Measurements from ENCODE around the gene ADAMTSL2.
A peak's percentile ranks its signal among the peaks of the same experiment; 100 is the strongest.

The ADAMTSL2 gene

DNA sequence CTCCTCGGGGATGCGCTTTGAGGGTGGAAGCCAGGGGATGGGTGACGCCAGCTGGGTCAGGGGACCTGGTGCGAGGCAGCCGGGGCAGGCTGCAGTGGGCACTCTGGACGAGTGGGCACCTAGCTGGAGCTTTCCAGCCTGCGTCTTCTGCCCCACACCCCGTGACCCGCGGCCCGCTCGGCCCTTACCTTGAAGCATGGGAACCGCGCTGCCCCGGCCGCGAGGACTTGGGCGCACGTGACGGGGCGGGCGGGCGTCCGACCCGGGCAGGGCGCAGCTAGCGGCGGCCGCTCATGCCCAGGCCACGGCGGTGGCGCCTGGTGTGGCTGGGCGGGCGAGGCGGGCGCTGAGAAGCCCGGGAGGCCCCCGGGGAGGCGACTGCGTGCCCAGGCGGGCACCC is 74.4 kb downstream of the ADAMTSL2 start:
- no peak for DNase-seq

DNA sequence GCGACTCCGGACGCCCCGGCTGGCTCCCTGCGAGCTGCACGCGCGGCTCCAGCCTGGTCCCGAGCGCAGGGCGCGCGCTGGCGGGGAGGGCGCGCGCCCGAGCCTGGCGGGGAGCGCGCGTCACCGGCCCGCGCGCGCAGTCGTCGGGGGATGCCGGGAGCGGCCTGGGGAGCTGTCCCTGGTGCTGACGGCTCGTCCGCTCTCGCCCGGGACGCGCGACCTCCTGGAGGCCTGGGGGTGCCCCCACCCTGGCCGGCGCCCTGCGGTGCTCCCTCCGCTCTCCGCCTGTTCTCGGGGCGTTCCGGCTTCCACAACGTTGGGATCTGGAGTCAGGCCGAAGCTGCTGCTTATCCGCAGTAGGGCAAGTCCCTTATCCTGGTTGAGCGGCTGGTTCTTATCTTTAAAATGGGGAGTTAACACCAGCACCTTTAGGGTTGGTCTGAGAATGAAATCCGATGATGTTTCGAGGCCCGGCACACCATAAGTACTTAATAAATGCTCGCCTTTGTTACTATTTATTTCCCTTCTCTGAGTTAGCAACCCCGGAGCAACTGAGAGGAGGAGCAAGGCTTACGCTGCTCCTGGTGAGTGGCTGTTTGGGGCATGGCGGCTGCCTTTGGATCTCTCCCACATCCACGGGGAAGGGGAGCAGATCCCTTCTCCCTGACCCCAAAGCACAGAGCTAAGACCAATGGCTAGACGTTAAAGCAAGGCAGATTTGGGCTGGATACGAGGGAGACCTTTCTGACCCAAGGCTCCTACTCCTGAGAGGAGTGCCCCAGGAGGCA is 75.0 kb downstream of the ADAMTSL2 start, which contains the start of gene FAM163B:
Gene FAM163B, minus strand, starts transcription at position 79 of the 788 bp plus-strand sequence. CDS start 29,166 bp downstream, outside the sequence.
- DNase-seq = peak; percentile 83

DNA sequence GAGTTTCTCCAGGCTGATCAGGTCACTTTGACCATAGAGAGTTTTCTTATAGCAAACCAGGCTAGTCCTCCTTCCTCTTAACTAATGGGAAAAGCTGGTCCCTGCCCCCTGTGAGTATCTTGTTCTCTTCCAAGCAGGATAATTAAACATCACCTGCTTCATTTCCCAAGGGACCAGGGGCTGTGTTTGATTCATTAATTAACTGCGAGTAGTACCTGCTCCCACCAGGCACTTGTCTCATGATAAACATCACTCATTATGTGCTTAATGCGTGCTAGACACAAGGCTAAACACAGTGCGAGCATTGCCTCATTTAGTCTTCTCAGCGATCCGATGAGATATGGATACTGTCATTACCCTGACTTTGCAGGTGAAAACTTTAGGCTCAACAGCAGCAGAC is 76.3 kb downstream of the ADAMTSL2 start:
- DNase-seq = no peak

DNA sequence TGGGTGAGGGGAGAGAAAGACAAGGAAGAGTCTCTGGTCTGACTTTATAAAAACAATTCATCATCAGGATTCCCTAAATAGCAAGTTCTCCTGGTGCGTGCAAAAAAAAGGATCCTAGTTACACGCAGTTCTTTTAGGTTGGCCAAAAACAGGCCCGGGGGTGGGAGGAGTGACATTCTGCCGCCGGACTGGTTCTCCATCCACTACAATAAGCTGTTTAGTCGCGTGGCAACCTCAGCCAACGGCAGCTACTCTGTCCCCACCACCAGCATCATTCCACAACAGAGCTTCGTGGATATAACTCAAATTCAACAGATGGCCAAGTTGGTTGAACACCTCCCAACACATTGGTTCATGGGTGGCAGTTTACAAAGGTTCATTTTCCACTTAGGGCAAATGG is 77.5 kb downstream of the ADAMTSL2 start:
- DNase-seq = no peak

DNA sequence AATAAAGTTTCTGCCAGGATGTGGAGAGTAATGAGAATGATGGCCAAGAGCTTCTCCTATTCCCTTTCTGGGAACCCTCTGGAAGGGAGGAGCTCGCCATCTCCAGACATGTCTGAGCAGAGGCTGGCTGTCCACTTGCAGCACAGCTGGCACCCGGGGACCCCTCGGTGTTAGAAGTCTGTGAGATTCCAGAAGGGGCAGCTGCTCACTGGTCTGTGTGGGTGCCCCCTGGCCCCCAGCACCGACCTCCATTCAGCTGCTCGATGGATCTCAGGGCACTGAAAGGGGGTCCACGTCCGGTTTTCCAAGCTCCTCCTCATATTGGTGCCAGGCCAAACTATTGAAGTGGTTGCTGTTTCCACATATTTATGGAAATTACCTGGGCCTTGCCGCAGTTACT is 78.3 kb downstream of the ADAMTSL2 start:
- no peak for DNase-seq

DNA sequence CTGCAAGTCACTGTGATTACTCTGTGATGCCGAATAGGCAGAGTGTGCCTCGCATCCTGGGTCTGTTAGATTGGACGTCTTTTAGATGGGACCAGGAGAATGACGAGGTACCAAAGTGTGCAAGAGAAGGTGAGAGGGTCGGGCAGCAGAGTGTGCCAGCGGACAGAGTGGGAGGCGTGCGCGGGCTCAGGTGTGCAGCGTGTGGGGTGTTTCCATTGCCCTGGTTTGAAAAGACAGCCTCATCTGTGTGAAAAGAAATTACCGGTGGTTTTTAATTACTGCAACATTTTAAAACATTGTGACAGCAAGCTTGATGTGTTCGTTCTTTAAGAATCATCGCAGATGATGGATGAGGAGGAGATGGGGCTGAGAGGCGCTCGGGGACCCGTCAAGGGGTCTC is 78.9 kb downstream of the ADAMTSL2 start:
- no peak for DNase-seq

DNA sequence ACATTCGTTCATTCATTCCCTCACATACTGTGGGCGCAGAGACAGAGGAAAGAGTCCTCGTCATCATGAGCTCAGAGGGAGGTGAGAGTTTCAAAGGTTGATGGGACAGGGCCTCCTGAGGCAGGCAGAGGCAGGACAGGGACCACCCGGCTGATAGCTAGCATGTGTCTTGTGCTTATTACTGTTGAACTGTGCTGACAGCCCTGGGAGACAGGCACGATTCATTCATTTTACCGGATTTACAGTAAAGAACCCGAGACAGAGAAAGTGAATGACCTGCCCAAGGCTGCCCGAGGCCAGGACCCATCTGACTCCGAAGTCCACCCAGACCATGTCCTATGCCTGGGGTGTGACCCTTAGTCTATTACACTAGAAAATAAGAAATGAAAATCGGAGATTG is 79.6 kb downstream of the ADAMTSL2 start:
- no peak for DNase-seq

DNA sequence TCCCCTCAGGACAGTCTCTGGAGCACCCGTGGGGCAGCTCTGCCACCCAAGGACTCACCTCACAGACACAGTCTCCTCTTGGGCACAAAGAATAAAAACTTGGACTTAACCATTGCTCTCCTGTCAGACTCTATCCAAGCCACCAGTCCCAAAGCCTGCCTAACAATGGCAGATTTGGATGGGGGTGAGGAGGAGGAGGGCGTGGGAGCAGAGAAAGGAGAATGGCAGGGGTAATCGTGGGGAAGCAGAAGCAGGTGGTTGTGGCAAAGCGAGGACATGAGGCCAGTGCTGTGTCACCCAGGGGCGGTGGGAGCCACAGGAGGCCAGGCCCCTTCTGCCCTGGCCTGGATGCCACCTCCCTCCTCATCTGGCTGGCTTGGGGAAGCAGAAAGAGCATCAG is 80.2 kb downstream of the ADAMTSL2 start:
- DNase-seq = no peak

DNA sequence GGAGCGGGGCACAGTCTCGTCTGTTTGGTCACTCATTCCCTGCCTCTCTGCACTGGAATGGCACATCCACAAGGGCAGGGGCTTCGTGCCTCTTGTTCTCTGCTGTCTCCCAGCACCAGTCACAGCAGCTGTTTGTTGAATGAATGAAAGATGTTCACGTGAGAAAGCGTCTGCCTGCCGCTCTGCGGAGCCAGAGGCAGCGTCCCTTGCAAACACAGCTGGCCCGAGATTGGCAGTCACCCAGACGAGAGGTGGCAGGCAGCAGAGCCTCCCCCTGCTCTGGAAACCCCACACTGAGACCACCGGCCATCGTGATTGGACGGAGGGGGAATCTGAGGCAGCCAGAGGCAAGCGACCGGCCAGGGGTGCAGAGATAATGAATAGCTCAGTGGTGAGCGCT is 80.7 kb downstream of the ADAMTSL2 start:
- DNase-seq = no peak

DNA sequence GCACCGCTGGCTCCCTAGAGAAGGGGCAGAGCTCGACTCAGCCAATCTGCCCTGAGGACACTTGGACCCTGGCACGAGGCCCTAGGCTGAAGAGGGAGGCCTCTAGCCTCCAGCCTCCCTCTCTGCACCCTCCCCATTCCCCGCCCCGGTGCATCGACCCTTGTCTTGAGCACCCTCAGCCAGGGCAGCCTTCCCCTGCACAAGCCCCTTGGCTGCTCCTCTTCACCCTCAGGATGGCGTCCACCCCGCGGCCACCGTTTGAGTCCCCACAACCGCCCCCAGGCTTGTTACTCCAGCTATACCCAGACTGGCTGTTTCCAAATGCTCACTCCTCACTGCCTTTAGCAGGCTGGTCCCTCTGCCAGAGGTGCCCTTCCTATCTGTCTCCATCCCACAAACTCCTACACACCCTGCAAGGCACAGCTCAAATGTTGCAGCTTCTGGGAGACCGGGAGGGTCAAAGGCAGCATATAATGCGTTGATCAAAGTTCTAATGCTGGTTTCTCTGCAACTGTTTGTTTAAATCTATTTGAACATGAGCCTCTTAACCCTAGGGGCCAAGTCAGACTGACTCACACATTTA is 81.2 kb downstream of the ADAMTSL2 start:
- no peak for DNase-seq

DNA sequence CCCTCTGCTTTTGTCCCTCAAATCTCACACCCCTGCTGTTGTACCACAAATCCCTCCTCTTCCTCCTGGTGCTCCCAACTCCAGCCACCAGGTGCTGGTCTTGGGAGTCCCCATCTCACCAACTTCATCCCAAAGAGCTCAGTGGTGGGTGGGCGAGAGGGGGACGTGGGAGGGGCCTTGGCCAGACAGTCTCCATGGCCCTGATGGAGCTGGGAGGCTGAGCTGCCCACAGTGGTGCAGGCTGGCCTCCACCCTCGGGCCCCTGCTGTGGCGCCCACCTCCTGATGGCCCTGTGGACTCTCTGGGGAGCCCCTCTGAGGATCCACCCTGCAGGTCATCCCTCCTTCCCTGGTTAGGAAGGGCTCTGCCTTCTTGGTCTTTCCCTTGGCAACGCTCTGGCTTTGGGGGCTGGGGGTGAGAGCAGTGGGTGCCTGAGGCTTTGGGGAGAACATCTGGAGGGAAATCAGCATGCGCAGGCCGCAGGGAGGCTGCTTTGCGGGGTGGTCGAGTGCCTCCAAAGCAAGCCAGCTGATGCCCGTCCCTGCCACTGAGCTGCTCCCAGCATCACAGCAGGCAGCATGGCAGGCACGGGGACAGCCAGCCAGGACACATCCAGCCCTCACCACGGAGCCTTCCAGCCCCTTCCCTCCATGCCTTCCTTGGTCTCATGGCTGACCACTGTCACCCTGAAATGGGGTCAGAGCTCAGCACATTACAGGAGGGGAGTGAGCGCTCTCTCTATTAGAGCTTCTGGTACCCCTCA is 82.3 kb downstream of the ADAMTSL2 start:
- DNase-seq = no peak

DNA sequence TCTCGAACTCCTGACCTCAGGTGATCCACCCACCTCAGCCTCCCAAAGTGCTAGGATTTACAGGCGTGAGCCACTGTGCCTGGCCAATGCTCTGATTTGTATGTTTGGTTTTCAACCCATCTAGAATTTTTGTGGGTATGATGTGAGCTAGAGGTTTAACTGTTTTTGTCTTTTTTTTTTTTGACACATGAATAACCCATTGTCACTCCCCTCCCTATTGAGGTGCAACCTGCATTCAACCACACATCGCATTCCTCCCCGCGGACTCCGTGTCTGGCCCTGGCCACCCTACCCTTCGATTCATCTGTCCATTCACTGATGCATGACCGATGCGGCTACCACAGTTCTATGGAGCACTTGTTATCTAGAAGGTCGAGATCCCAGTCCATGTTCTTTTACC is 84.2 kb downstream of the ADAMTSL2 start:
- DNase-seq = no peak

DNA sequence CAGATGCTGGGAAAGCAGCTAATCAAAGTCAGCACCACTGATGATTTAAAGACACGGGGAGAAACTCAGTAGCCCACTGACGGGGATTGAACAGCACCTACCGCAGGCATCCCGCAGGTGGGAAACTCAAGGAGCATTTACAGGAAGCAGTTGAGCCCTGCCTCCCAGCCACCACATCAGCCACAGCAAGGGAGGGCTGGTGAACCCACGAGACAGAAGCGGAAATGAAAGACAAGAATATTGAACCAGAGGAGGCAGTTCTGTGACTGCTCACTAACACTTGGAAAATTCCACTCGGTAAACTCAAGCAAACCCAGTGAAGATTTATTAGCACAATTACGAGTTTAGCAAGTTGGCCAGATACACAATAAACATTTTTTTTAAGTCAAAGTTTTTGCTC is 85.3 kb downstream of the ADAMTSL2 start:
- DNase-seq = no peak

DNA sequence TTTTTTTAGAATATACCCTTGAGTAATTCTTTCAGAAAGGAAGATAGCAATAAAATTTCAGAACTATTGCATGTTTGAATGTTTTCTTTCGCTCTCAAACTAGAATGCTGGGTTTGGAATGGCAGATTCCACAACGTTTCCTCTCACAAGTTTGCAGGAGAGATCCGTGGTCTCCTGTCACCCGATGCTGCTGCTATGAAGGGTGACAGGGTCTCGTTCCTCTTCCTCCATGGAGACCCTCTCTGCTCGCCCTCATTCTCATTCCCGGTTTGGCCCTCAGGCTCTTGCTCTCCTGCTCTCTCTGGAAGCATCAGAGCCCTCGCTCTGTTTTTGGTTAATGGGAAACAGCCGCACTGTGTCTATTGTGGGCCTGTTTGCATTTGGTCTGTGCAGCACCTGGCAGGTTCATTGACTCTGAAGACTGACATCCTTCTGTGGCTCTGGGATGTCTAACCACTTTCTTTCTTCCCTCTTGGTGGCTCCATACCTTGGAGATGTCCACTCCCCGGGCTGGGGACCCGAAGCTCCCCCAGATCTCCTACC is 87.3 kb downstream of the ADAMTSL2 start:
- no peak for DNase-seq

DNA sequence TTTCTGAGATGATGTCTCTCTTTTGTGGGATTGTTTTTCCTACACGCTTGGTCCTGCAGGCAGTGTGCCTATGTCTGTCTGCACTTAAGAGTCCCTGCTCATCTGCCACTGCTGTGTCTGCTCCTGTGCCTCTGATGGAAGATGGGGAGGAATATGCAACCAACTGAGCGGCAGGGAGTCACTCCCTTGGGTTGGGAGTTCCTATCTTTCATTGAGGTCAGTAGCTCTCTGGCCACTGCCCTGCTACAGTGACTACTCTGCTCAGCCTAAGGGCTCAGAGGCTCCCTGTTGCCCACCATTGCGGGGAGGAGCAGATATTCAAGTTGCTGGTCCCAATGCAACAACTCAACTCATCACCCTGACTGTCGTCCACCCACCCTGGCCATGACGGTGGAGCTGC is 88.1 kb downstream of the ADAMTSL2 start:
- DNase-seq = no peak

All from right forelimb (tissue), 1 donor.